Smooth muscle cell of the coronary artery (primary cell): ENCODE data around the gene KRTAP1-3. TPM values are rescaled to one million over a fixed set of nuclear protein-coding genes. Genes with fewer than 3 reads are reported as not detected.

ENCODE experiments used
- total RNA-seq: library from RNA; depleted of rRNA; stranded (reverse); fragments of >200 nt; gene quantifications from 2 replicates; pipeline ENCODE4 v1.2.3, GENCODE V29; 2014; ENCODE audit warnings: low replicate concordance

Gene KRTAP1-3, protein sequence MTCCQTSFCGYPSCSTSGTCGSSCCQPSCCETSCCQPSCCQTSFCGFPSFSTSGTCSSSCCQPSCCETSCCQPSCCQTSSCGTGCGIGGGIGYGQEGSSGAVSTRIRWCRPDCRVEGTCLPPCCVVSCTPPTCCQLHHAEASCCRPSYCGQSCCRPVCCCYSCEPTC
- total RNA-seq: not detected in 2 replicates

DNA sequence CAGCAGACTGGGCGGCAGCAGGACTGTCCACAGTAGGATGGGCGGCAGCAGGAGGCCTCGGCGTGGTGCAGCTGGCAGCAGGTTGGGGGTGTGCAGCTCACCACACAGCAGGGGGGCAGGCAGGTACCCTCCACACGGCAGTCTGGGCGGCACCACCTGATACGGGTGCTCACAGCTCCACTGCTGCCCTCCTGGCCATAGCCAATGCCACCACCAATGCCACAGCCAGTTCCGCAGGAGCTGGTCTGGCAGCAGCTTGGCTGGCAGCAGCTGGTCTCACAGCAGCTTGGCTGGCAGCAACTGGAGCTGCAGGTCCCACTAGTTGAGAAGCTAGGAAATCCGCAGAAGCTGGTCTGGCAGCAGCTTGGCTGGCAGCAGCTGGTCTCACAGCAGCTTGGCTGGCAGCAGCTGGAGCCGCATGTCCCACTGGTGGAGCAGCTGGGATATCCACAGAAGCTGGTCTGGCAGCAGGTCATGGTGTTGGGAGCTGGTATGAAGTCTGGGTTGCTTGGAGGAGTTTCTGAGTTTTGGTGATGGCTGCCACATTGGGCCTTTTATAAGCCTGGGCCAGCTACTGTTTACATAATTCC is at the start of gene KRTAP1-3:
KRTAP1-3 (minus strand) TSS at position 529 of the 590 bp plus-strand sequence; CDS start at position 476, 53 bp downstream.

DNA sequence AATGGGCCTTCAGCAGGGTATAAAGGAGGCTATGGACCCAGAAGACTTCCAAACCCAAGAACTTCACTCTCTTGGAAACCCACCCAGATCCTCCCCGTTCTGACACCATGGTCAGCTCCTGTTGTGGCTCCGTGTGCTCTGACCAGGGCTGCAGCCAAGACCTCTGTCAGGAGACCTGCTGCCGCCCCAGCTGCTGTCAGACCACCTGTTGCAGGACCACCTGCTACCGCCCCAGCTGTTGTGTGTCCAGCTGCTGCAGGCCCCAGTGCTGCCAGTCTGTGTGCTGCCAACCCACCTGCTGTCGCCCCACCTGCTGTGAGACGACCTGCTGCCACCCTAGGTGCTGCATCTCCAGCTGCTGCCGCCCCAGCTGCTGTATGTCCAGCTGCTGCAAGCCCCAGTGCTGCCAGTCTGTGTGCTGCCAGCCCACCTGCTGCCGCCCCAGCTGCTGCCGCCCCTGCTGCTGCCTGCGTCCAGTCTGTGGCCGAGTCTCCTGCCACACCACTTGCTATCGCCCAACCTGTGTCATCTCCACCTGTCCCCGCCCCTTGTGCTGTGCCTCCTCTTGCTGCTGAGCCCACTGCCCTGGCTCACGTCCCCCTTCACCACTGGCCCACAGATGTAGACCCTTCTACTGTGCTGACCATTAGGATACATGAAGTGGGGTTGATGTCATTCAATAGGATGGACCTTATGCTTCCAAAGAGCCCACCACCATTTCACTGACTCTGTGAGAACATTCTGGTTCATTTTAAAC is 49.6 kb upstream of the KRTAP1-3 start, which contains the start of gene KRTAP4-7:
KRTAP4-7 (plus strand) TSS at position 51 of the 757 bp plus-strand sequence; CDS start at position 108, 57 bp downstream.

DNA sequence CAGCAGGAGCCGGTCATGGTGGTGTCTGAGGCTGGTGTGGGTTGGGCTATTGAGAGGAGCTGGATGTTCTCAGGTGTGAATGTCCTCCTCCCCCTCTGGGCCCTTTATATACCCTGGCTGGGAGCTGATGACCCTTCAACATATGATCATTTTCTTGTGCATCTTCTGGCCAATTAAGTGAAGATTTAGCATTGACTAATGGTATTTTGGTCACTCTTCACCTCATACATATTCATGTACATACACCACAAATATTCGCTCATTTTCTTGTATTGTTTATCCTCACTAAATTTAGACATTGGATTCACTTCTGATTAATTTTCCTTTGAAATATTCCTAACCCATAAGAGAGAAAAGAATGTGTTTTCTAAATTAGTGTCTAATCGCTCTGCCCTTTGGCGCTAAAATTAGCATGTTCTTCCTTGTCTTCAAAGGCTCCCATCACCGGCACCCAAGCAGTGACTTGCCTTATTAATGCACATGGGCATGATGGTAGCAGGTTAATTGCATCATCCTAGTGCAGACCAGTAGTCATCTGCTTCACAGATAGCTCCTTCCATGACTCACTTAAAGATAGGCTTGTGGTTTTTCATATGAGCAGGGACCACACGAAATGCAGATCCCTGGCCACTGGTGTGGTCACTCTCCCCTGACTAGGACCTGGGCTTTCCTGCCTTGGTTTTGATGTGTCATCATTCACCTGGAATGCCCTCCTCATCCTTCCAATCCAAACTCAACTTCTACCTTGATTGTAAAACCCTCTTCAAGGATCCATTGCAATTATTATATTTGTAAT is 31.4 kb upstream of the KRTAP1-3 start, which contains the start of gene KRTAP2-4:
KRTAP2-4 (minus strand) TSS at position 51 of the 796 bp plus-strand sequence; CDS start at position 17, 34 bp downstream.

GRCh38 chr17:41060052-41060604 is 25.5 kb upstream of the KRTAP1-3 start, which contains the start of gene KRTAP2-3:
Gene KRTAP2-3, minus strand, starts transcription at chr17:41060114. Its CDS starts 64 bp downstream, at chr17:41060050.

DNA sequence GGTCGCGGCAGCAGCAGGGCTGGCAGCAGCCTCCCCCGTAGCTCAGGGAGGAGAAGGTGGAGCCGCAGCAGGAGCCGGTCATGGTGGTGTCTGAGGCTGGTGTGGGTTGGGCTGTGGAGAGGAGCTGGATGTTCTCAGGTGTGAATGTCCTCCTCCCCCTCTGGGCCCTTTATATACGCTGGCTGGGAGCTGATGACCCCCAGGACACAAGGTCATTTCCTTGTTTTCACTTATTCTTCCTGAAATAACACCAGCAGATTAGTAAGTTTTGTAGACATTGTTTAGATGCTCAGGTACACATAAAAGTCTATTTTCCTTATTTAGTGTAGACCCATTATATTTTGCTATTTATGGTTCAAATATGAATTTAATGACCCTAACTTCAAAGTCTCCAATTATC is 20.5 kb upstream of the KRTAP1-3 start, which contains the start of gene KRTAP2-2:
KRTAP2-2 (minus strand) TSS at position 101 of the 400 bp plus-strand sequence; CDS start at position 82, 19 bp downstream.

DNA sequence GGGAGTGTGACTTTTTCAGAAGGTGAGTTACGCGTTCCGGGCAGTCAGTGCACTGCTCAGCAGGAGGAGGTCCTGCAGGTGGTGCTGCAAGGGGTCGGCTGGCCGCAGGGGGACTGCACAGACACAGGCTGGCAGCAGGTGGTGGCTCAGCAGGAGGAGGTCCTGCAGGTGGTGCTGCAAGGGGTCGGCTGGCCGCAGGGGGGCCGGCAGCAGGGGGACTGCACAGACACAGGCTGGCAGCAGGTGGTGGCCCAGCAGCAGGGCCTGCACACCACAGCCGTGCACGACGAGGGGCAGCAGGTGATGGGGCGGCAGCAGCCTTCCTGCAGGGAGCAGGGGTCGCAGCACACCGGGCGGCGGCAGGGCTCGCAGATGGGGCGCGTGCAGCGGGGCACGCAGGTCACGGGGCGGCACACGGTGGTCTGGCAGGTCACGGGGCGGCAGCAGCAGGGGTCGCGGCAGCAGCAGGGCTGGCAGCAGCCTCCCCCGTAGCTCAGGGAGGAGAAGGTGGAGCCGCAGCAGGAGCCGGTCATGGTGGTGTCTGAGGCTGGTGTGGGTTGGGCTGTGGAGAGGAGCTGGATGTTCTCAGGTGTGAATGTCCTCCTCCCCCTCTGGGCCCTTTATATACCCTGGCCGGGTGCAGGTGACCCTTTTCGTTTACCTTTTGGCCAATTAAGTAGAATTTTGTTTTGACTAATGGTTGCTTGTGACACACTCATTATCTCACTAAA is 12.2 kb upstream of the KRTAP1-3 start, which contains the start of gene KRTAP2-1:
KRTAP2-1 (minus strand) TSS at position 582 of the 731 bp plus-strand sequence; CDS start at position 533, 49 bp downstream.

GRCh38 chr17:41040783-41041571 is 6.3 kb upstream of the KRTAP1-3 start, which contains the start of gene KRTAP1-1:
Gene KRTAP1-1, minus strand, starts transcription at chr17:41041450. Its CDS starts 53 bp downstream, at chr17:41041397.

DNA sequence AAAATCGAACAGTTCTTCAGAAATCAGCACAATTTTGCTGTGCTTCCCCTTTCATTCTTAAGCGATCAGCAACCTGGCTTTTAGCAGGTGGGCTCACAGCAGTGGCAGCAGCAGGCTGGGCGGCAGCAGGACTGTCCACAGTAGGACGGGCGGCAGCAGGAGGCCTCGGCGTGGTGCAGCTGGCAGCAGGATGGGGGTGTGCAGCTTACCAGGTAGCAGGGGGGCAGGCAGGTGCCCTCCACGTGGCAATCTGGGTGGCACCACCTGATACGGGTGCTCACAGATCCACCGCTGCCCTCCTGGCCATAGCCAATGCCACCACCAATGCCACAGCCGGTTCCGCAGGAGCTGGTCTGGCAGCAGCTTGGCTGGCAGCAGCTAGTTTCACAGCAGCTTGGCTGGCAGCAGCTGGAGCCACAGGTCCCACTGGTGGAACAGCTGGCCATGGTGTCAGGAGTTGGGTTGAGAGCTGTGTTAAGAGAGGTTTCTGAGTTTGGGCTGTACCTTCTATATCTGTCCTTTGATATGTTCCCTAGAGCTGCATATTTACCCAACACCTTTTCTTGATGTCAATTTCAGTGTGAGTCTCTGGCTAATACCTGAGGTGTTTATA is 4.9 kb downstream of the KRTAP1-3 start, which contains the start of gene KRTAP1-4:
KRTAP1-4 (minus strand) TSS at position 563 of the 613 bp plus-strand sequence; CDS start at position 446, 117 bp downstream.

GRCh38 chr17:41026715-41027471 is 7.8 kb downstream of the KRTAP1-3 start, which contains the start of gene KRTAP1-5:
Gene KRTAP1-5, minus strand, starts transcription at chr17:41027208. Its CDS starts 53 bp downstream, at chr17:41027155.

DNA sequence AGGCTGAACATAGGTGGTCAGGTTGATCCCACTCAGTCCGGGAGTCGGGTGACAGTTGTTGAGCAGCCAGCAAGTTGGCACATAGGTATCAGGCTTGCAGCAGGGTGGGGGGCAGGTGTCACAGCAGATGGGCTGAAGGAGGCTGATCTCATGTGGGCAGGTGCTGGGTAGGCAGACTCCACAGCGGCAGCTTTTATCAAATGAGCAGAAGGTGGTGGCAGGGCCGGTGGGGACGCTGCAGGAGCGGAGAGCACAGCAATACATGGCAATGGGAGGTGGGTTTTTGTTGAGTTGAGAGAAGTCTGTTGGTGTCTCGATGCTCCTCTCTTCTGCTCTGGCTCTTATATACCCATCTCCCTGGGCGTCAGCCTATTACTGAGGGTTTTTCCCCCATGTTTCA is 25.9 kb downstream of the KRTAP1-3 start, which contains the start of gene KRTAP3-1:
KRTAP3-1 (minus strand) TSS at position 318 of the 400 bp plus-strand sequence; CDS start at position 264, 54 bp downstream.

GRCh38 chr17:40999563-40999962 is 35.1 kb downstream of the KRTAP1-3 start, which contains the start of gene KRTAP3-2:
Gene KRTAP3-2, minus strand, starts transcription at chr17:40999906. Its CDS starts 53 bp downstream, at chr17:40999853.

DNA sequence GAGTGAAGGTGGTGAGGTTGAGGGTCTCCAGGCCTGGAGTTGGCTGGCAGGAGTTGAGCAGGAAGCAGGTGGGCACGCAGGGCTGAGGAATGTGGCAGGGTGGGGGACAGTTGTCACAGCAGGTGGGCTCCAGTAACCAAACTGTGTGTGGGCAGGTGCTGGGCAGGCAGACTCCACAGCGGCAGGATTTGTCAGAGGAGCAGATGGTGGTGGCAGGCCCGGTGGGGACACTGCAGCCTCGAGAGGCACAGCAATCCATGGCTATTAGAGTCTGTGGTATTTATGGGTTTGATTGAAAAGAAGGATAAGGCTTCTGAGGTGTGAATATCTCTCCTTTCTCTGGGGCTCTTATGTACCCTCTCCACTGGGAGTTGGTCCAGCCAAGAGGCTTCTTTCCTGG is 40.8 kb downstream of the KRTAP1-3 start, which contains the start of gene KRTAP3-3:
KRTAP3-3 (minus strand) TSS at position 326 of the 400 bp plus-strand sequence; CDS start at position 259, 67 bp downstream.

GRCh38 chr17:40984226-40984625 is 50.4 kb downstream of the KRTAP1-3 start, which contains the start of gene KRT40:
Gene KRT40, minus strand, starts transcription at chr17:40984326. Its CDS starts 53 bp downstream, at chr17:40984273.

Other genes with a start within 250 kb of the KRTAP1-3 start
- not detected in 2 replicates for gene KRT28, start 234.9 kb downstream of the KRTAP1-3 start, total RNA-seq
- gene KRT10, start 212.3 kb downstream of the KRTAP1-3 start, total RNA-seq: 1.6 and 4.7 TPM in 2 replicates
- gene KRT12, start 167.7 kb downstream of the KRTAP1-3 start, total RNA-seq: under 0.01 TPM in 1 of 2 replicates, not detected in the other
- gene KRT20, start 149.6 kb downstream of the KRTAP1-3 start, total RNA-seq: not detected in 2 replicates
- not detected in 2 replicates for gene KRT23, start 97.2 kb downstream of the KRTAP1-3 start, total RNA-seq
- gene KRT39, start 67.9 kb downstream of the KRTAP1-3 start, total RNA-seq: 0.12 TPM in 1 of 2 replicates, not detected in the other
- not detected in 2 replicates for gene KRT40, start 50.5 kb downstream of the KRTAP1-3 start, total RNA-seq
- not detected in 2 replicates for gene KRTAP3-3, start 40.7 kb downstream of the KRTAP1-3 start, total RNA-seq
- gene KRTAP3-2, start 35.0 kb downstream of the KRTAP1-3 start, total RNA-seq: not detected in 2 replicates
- not detected in 2 replicates for gene KRTAP3-1, start 25.7 kb downstream of the KRTAP1-3 start, total RNA-seq
- not detected in 2 replicates for gene KRTAP1-5, start 7.7 kb downstream of the KRTAP1-3 start, total RNA-seq
- gene KRTAP1-4, start 4.7 kb downstream of the KRTAP1-3 start, total RNA-seq: not detected in 2 replicates
- not detected in 2 replicates for gene KRTAP1-1, start 6.6 kb upstream of the KRTAP1-3 start, total RNA-seq
- not detected in 2 replicates for gene KRTAP2-1, start 12.4 kb upstream of the KRTAP1-3 start, total RNA-seq
- gene KRTAP2-2, start 20.4 kb upstream of the KRTAP1-3 start, total RNA-seq: not detected in 2 replicates
- gene KRTAP2-3, start 25.2 kb upstream of the KRTAP1-3 start, total RNA-seq: not detected in 2 replicates
- not detected in 2 replicates for gene KRTAP2-4, start 31.0 kb upstream of the KRTAP1-3 start, total RNA-seq
- not detected in 2 replicates for gene KRTAP4-7, start 49.3 kb upstream of the KRTAP1-3 start, total RNA-seq
- gene KRTAP4-8, start 63.3 kb upstream of the KRTAP1-3 start, total RNA-seq: not detected in 2 replicates
- gene KRTAP4-16, start 67.3 kb upstream of the KRTAP1-3 start, total RNA-seq: not detected in 2 replicates
- not detected in 2 replicates for gene KRTAP4-9, start 70.5 kb upstream of the KRTAP1-3 start, total RNA-seq
- gene KRTAP4-11, start 83.5 kb upstream of the KRTAP1-3 start, total RNA-seq: not detected in 2 replicates
- not detected in 2 replicates for gene KRTAP4-12, start 89.3 kb upstream of the KRTAP1-3 start, total RNA-seq
- not detected in 2 replicates for gene KRTAP4-6, start 105.7 kb upstream of the KRTAP1-3 start, total RNA-seq
- gene KRTAP4-5, start 115.0 kb upstream of the KRTAP1-3 start, total RNA-seq: not detected in 2 replicates
- not detected in 2 replicates for gene KRTAP4-4, start 125.9 kb upstream of the KRTAP1-3 start, total RNA-seq
- not detected in 2 replicates for gene KRTAP4-3, start 133.3 kb upstream of the KRTAP1-3 start, total RNA-seq
- gene KRTAP4-2, start 143.3 kb upstream of the KRTAP1-3 start, total RNA-seq: not detected in 2 replicates
- gene KRTAP4-1, start 150.0 kb upstream of the KRTAP1-3 start, total RNA-seq: not detected in 2 replicates
- gene KRTAP9-1, start 155.0 kb upstream of the KRTAP1-3 start, total RNA-seq: not detected in 2 replicates
- gene KRTAP9-2, start 191.8 kb upstream of the KRTAP1-3 start, total RNA-seq: not detected in 2 replicates
- not detected in 2 replicates for gene KRTAP9-3, start 197.6 kb upstream of the KRTAP1-3 start, total RNA-seq
- gene KRTAP9-8, start 203.1 kb upstream of the KRTAP1-3 start, total RNA-seq: not detected in 2 replicates
- gene KRTAP9-4, start 214.8 kb upstream of the KRTAP1-3 start, total RNA-seq: not detected in 2 replicates
- gene KRTAP9-9, start 220.5 kb upstream of the KRTAP1-3 start, total RNA-seq: not detected in 2 replicates
- gene KRTAP9-6, start 230.5 kb upstream of the KRTAP1-3 start, total RNA-seq: not detected in 2 replicates
- gene KRTAP9-7, start 240.8 kb upstream of the KRTAP1-3 start, total RNA-seq: not detected in 2 replicates